ENCODE measurements around the gene MTRF1. TPM values are rescaled to one million over a fixed set of nuclear protein-coding genes. Genes with fewer than 3 reads are reported as not detected.

MTRF1 gene
- total RNA-seq, 1 experiment from 2014 or later: 13.7 TPM

- Histone ChIP-seq H3K27ac (ENCODE audit: low read length) (no peak overlapping the region), H3K9me3 (ENCODE audit: control insufficient read depth, insufficient read depth, low read depth, low read length) (no peaks in the 10 kb centered on the region), H3K36me3 (ENCODE audit: control insufficient read depth, insufficient read depth, low read length) (no peaks in the 10 kb centered on the region), H3K4me1 (ENCODE audit: control insufficient read depth, insufficient read depth, low read length) (peaks cover 3% of the 10 kb centered on the region; the same call in 1 of the 2 replicates), H3K4me3 (ENCODE audit: low read depth in 2 of 2, low read length in 2 of 2) (peak overlapping the region; percentile 56 to 64), H3K27me3 (ENCODE audit: control insufficient read depth, insufficient read depth, low read length) (no peaks in the 10 kb centered on the region)
- no peak for TF ChIP-seq CTCF (IDR thresholded peaks at IDR 0.05)
- TF ChIP-seq SIN3A (IDR thresholded peaks at IDR 0.05; ENCODE audit: borderline replicate concordance, insufficient read depth, low read depth, low read length): no peak
- TF ChIP-seq TCF7L2 (IDR thresholded peaks at IDR 0.05; ENCODE audit: low read depth, low read length): no peak
- TF ChIP-seq POLR2AphosphoS5 (IDR thresholded peaks at IDR 0.05; ENCODE audit: low read depth, low read length): no peak
- TF ChIP-seq REST (IDR thresholded peaks at IDR 0.05; ENCODE audit: insufficient read depth in 1 of 2, low read depth in 2 of 2, low read length in 1 of 2): no peak
- DNase-seq (ENCODE audit: low read depth, low spot score): no peak
- no peak for ATAC-seq
- in situ Hi-C loops (cut with HindIII; ENCODE audit: low pct_unique_long_range_greater_than_20kb, low sequenced_read_pairs) (no loop called here), intact Hi-C loops (cut with micrococcal nuclease; ENCODE audit: unreplicated experiment) (loop anchor here (10.0 kb wide), 1 partner anchor 119 kb away; no protein-coding TSS in a partner anchor)
- CTCF ChIA-PET: no interaction called here
- BruUV-seq (replicated peaks): no TSS peak
- POLR2A ChIA-PET: no interaction called here
Measured at GRCh38 chr13:41193469-41193868, 69.9 kb downstream of the MTRF1 start.

- BruUV-seq (replicated peaks): no TSS peak
- ATAC-seq (no peak), DNase-seq (ENCODE audit: low read depth, low spot score) (no peak)
- Histone ChIP-seq H3K36me3 (ENCODE audit: control insufficient read depth, insufficient read depth, low read length) (no peaks in the 10 kb centered on the region), H3K4me3 (ENCODE audit: low read depth in 2 of 2, low read length in 2 of 2) (no peak overlapping the region), H3K27me3 (ENCODE audit: control insufficient read depth, insufficient read depth, low read length) (no peaks in the 10 kb centered on the region), H3K9me3 (ENCODE audit: control insufficient read depth, insufficient read depth, low read depth, low read length) (no peaks in the 10 kb centered on the region), H3K4me1 (ENCODE audit: control insufficient read depth, insufficient read depth, low read length) (no peaks in the 10 kb centered on the region), H3K27ac (ENCODE audit: low read length) (no peak overlapping the region)
- intact Hi-C loops (cut with micrococcal nuclease; ENCODE audit: unreplicated experiment): no loop called here
- CTCF ChIA-PET: no interaction called here
- TF ChIP-seq TCF7L2 (IDR thresholded peaks at IDR 0.05; ENCODE audit: low read depth, low read length) (no peak), CTCF (IDR thresholded peaks at IDR 0.05) (no peak), POLR2AphosphoS5 (IDR thresholded peaks at IDR 0.05; ENCODE audit: low read depth, low read length) (no peak), SIN3A (IDR thresholded peaks at IDR 0.05; ENCODE audit: borderline replicate concordance, insufficient read depth, low read depth, low read length) (no peak), REST (IDR thresholded peaks at IDR 0.05; ENCODE audit: insufficient read depth in 1 of 2, low read depth in 2 of 2, low read length in 1 of 2) (no peak)
- in situ Hi-C loops (cut with HindIII; ENCODE audit: low pct_unique_long_range_greater_than_20kb, low sequenced_read_pairs): no loop called here
- POLR2A ChIA-PET: no interaction called here
Measured at GRCh38 chr13:41188584-41188983, 74.8 kb downstream of the MTRF1 start.

Data from Panc1 (cell line).